CD8-positive, alpha-beta memory T cell (primary cell): ENCODE data around the gene CLSTN1. TPM values are rescaled to one million over a fixed set of nuclear protein-coding genes. Genes with fewer than 3 reads are reported as not detected.

Source experiments
- CTCF ChIA-PET: fragments of 350-600 bp; sonication (Branson Sonifier 250); formaldehyde crosslinking; loops from one replicate; lab custom pipeline; 2021; ENCODE audit warnings: antibody characterized with exemption; lab: Charles Lee
- POLR2A ChIA-PET: fragments of 350-600 bp; sonication (Branson Sonifier 250); formaldehyde crosslinking; loops from one replicate; lab custom pipeline; 2021; ENCODE audit warnings: antibody characterized with exemption; lab: Charles Lee
- DNase-seq, 5 donors: peaks; one replicate each; pipeline versions ENCODE4 v3.0.0 to v3.0.0-alpha.2; 2020 to 2022; ENCODE audit warnings: mixed read lengths in 1 of 5
- H3K27ac ChIP-seq: one replicate; pipeline ENCODE4 v1.7.0; 2013; ENCODE audit warnings: low read depth, mild to moderate bottlenecking, low read length, moderate library complexity
- H3K27me3 ChIP-seq: 2 replicates; pipeline ENCODE4 v1.7.0; 2013; ENCODE audit warnings: low read length, mild to moderate bottlenecking; ENCODE audit not compliant: insufficient read depth, poor library complexity, severe bottlenecking
- H3K36me3 ChIP-seq: 2 replicates; pipeline ENCODE4 v1.7.0; 2013; ENCODE audit warnings: mild to moderate bottlenecking, low read length, moderate library complexity; ENCODE audit not compliant: insufficient read depth
- H3K4me1 ChIP-seq: 2 replicates; pipeline ENCODE4 v1.7.0; 2013; ENCODE audit warnings: mild to moderate bottlenecking, low read length, moderate library complexity; ENCODE audit not compliant: insufficient read depth
- H3K4me3 ChIP-seq: 2 replicates; pipeline ENCODE4 v1.7.0; 2013; ENCODE audit warnings: mild to moderate bottlenecking, low read length
- H3K9me3 ChIP-seq: 2 replicates; pipeline ENCODE4 v1.7.0; 2013; ENCODE audit warnings: mild to moderate bottlenecking, low read length
- H3K27ac Mint-ChIP-seq, 8 donors: one replicate each; pipeline ENCODE4 v1.8.0; 2020 to 2021; ENCODE audit warnings: mixed read lengths in 8 of 8, mild to moderate bottlenecking in 6 of 8, inconsistent platforms in 3 of 8, moderate library complexity in 3 of 8
- H3K27me3 Mint-ChIP-seq, 2 donors: one replicate each; pipeline ENCODE4 v1.8.0; 2020 to 2021; ENCODE audit warnings: mixed read lengths in 2 of 2, mild to moderate bottlenecking in 1 of 2, moderate library complexity in 1 of 2
- H3K36me3 Mint-ChIP-seq, 3 donors: one replicate each; pipeline ENCODE4 v1.8.0; 2020 to 2021; ENCODE audit warnings: mixed read lengths in 3 of 3, inconsistent platforms in 1 of 3, mild to moderate bottlenecking in 1 of 3
- H3K4me1 Mint-ChIP-seq, 3 donors: one replicate each; pipeline ENCODE4 v1.8.0; 2020 to 2021; ENCODE audit warnings: mixed read lengths in 3 of 3, inconsistent platforms in 1 of 3, mild to moderate bottlenecking in 1 of 3
- H3K4me3 Mint-ChIP-seq, 7 donors: one replicate each; pipeline ENCODE4 v1.8.0; 2020 to 2021; ENCODE audit warnings: mixed read lengths in 7 of 7, mild to moderate bottlenecking in 6 of 7, moderate library complexity in 4 of 7, inconsistent platforms in 2 of 7
- H3K9me3 Mint-ChIP-seq, 5 donors: one replicate each; pipeline ENCODE4 v1.8.0; 2020 to 2022; ENCODE audit warnings: mixed read lengths in 5 of 5, mild to moderate bottlenecking in 3 of 5, moderate library complexity in 2 of 5, inconsistent platforms in 1 of 5
- polyA plus RNA-seq: library from polyadenylated mRNA; unstranded; fragments of 300-500 nt; fragmentation: Illumina TruSeq; gene quantifications from one replicate; pipeline ENCODE4 v1.2.3, GENCODE V29; 2021
- total RNA-seq, 2 experiments: library from RNA; stranded (reverse); gene quantifications; one replicate each; pipeline ENCODE4 v1.2.3, GENCODE V29; 2021

CLSTN1 gene
- total and polyA plus RNA-seq, 3 experiments from 2014 or later: 38.4 to 48.2 (median 40.8) TPM

DNA sequence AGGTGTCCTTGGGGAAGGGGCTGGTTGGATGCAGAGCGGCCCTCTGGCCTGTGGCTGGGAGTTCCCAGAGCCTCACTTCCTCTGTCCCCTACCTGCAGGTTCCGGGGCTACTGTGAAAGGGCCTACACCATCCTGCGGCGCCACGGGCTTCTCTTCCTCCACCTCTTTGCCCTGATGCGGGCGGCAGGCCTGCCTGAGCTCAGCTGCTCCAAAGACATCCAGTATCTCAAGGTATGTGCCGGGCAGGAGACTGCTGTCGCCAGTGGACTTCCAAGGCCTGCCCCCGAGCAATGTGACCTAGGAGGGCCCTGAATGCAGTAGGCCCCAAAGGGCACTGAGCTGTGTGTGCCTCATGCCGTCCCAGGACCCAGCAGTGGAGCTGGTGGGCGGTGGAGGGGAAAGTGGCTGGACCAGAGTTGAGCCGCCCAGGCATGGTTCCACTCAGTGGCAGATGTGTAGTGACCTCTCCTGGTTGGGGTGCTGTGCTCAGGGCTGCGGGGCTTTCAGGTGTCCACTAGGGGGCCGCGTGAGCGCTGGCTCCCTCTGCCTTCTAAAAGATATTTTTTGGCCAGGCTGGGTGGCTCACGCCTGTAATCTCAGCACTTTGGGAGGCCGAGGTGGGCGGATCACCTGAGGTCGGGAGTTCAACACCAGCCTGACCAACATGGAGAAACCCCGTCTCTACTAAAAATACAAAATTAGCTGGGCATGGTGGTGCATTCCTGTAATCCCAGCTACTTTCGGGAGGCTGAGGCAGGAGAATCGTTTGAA is 98.9 kb downstream of the CLSTN1 start:
- Mint-ChIP-seq H3K27me3 (peaks cover 0 to 5% of the 10 kb centered on the region in 2 donors), H3K4me1 (peaks cover 32 to 68% (median 38%) of the 10 kb centered on the region in 3 donors), H3K27ac (peak overlapping the region in 7 of 8 donors; percentile 21 to 90 (median 64)), H3K36me3 (peaks cover 6 to 85% (median 18%) of the 10 kb centered on the region in 3 donors), H3K4me3 (peak overlapping the region in 1 of 7 donors; percentile 31), H3K9me3 (no peaks in the 10 kb centered on the region)
- ChIA-PET POLR2A (interaction anchor here (1.0 to 1.2 kb wide), 2 partner anchors 9 to 98 kb away, joined by 3 read pairs; no protein-coding TSS in a partner anchor), CTCF (interaction anchor here (0.6 to 20.4 kb wide), 14 partner anchors 9 to 146 kb away, joined by 3 to 280 read pairs (median 4); no protein-coding TSS in a partner anchor)
- Histone ChIP-seq H3K27me3 (no peaks in the 10 kb centered on the region), H3K9me3 (no peaks in the 10 kb centered on the region), H3K27ac (no peak overlapping the region), H3K4me3 (no peak overlapping the region), H3K36me3 (peaks cover 62% of the 10 kb centered on the region), H3K4me1 (peaks cover 88% of the 10 kb centered on the region)
- peak; percentile 53 to 78 (median 62) for DNase-seq

DNA sequence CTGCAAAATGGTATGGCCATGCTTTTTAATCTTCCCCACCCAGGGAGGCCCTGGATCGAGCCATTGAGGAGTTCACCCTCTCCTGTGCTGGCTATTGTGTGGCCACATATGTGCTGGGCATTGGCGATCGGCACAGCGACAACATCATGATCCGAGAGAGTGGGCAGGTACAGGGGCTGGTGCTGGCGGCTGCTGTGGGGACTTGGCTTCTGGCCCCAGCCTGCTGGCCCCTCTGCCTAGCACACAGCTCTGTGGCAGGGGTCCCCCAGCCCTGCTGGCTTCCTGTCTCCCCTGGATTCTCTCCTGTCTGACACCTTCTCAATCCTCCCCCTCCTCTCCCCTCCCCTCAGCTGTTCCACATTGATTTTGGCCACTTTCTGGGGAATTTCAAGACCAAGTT is 99.8 kb downstream of the CLSTN1 start:
- peaks cover 88% of the 10 kb centered on the region for H3K4me1 ChIP-seq
- no peak overlapping the region for H3K4me3 ChIP-seq
- no peak for DNase-seq
- H3K4me1 Mint-ChIP-seq: peaks cover 32 to 72% (median 35%) of the 10 kb centered on the region in 3 donors
- no peak overlapping the region for H3K27ac ChIP-seq
- no peaks in the 10 kb centered on the region for H3K9me3 ChIP-seq
- peaks cover 0 to 3% of the 10 kb centered on the region in 2 donors for H3K27me3 Mint-ChIP-seq
- ChIA-PET CTCF (interaction anchor here (2.2 to 20.4 kb wide), 4 partner anchors 8 to 147 kb away, joined by 6 to 280 read pairs (median 26); no protein-coding TSS in a partner anchor), POLR2A (interaction anchor here (0.6 to 1.2 kb wide), 2 partner anchors 97 to 98 kb away, joined by 3 to 7 read pairs; no protein-coding TSS in a partner anchor)
- H3K9me3 Mint-ChIP-seq: no peaks in the 10 kb centered on the region
- peaks cover 68% of the 10 kb centered on the region for H3K36me3 ChIP-seq
- H3K36me3 Mint-ChIP-seq: peaks cover 6 to 87% (median 15%) of the 10 kb centered on the region in 3 donors
- H3K27ac Mint-ChIP-seq: peak overlapping the region in 4 of 8 donors; percentile 54 to 83 (median 60)
- H3K27me3 ChIP-seq: no peaks in the 10 kb centered on the region
- H3K4me3 Mint-ChIP-seq: no peak overlapping the region

DNA sequence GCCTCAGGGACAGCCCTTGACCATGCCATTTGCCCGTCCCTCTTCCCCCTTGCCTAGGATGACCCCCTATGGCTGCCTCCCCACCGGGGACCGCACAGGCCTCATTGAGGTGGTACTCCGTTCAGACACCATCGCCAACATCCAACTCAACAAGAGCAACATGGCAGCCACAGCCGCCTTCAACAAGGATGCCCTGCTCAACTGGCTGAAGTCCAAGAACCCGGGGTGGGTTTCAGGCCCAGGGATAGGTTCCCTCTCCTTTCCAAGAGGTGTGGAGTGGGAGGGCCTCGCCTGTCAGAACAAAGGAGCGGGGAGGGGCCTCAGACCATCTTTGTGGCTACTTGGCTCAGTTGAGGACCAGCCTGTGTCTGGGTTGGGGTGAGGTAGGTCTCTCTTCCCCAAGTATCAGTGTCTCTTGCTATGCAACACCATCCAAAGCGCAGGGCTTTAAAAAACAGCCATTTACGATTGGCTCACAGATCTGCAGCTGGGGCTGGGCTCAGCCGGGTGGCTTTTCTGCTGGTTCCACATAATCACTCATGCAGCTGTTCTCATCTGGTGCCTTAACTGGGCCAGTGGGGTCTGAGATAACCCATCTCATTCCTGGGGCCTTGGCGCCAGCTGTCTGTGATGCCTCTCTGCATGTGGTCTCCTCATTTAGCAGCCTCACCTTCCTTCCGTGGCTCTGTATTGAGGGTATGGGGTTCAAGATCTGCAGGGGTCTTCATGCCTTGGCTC is 100.5 kb downstream of the CLSTN1 start:
- POLR2A ChIA-PET: interaction anchor here (0.6 kb wide), 1 partner anchor 97 kb away, joined by 7 read pairs; no protein-coding TSS in a partner anchor
- no peak for DNase-seq
- H3K27ac ChIP-seq: no peak overlapping the region
- Mint-ChIP-seq H3K9me3 (no peaks in the 10 kb centered on the region), H3K4me1 (peaks cover 25 to 72% (median 32%) of the 10 kb centered on the region in 3 donors), H3K4me3 (peak overlapping the region in 3 of 7 donors; percentile 11 to 44 (median 24)), H3K36me3 (peaks cover 0 to 84% (median 8%) of the 10 kb centered on the region in 3 donors), H3K27me3 (peaks cover 0 to 3% of the 10 kb centered on the region in 2 donors), H3K27ac (peak overlapping the region in 6 of 8 donors; percentile 9 to 83 (median 51))
- peaks cover 89% of the 10 kb centered on the region for H3K4me1 ChIP-seq
- H3K9me3 ChIP-seq: no peaks in the 10 kb centered on the region
- H3K4me3 ChIP-seq: no peak overlapping the region
- peaks cover 73% of the 10 kb centered on the region for H3K36me3 ChIP-seq
- CTCF ChIA-PET: interaction anchor here (2.2 to 20.4 kb wide), 3 partner anchors 8 to 148 kb away, joined by 6 to 280 read pairs (median 40); no protein-coding TSS in a partner anchor
- H3K27me3 ChIP-seq: no peaks in the 10 kb centered on the region

DNA sequence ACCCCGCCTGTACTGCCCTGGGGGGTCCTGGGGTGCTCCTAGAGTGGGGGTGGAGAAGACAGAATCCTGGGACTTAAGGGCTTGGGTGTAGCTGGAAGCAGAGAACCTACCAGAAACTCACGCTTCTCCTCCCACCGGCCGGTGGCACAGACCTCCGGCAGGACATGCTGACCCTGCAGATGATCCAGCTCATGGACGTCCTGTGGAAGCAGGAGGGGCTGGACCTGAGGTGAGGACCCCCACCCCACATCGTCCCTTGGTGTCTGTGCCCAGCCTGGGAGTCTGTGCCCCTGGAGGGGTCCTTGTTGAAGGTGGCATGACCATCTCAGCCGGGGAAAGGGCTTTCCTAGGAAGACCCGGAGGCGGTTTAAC is 101.4 kb downstream of the CLSTN1 start:
- Histone ChIP-seq H3K4me3 (no peak overlapping the region), H3K36me3 (peaks cover 66% of the 10 kb centered on the region), H3K9me3 (no peaks in the 10 kb centered on the region), H3K4me1 (peaks cover 86% of the 10 kb centered on the region), H3K27me3 (no peaks in the 10 kb centered on the region), H3K27ac (no peak overlapping the region)
- no peaks in the 10 kb centered on the region for H3K9me3 Mint-ChIP-seq
- peaks cover 0 to 4% of the 10 kb centered on the region in 2 donors for H3K27me3 Mint-ChIP-seq
- H3K4me3 Mint-ChIP-seq: no peak overlapping the region
- CTCF ChIA-PET: interaction anchor here (0.6 to 20.4 kb wide), 8 partner anchors 9 to 146 kb away, joined by 3 to 280 read pairs (median 4); no protein-coding TSS in a partner anchor
- H3K36me3 Mint-ChIP-seq: peaks cover 5 to 82% (median 9%) of the 10 kb centered on the region in 3 donors
- peak overlapping the region in 4 of 8 donors; percentile 61 to 91 (median 75) for H3K27ac Mint-ChIP-seq
- H3K4me1 Mint-ChIP-seq: peaks cover 25 to 72% (median 34%) of the 10 kb centered on the region in 3 donors
- DNase-seq: no peak
- POLR2A ChIA-PET: interaction anchor here (0.6 to 3.9 kb wide), 3 partner anchors 70 to 94 kb away, joined by 3 to 36 read pairs (median 7); partner anchors contain the start of gene PIK3CD

DNA sequence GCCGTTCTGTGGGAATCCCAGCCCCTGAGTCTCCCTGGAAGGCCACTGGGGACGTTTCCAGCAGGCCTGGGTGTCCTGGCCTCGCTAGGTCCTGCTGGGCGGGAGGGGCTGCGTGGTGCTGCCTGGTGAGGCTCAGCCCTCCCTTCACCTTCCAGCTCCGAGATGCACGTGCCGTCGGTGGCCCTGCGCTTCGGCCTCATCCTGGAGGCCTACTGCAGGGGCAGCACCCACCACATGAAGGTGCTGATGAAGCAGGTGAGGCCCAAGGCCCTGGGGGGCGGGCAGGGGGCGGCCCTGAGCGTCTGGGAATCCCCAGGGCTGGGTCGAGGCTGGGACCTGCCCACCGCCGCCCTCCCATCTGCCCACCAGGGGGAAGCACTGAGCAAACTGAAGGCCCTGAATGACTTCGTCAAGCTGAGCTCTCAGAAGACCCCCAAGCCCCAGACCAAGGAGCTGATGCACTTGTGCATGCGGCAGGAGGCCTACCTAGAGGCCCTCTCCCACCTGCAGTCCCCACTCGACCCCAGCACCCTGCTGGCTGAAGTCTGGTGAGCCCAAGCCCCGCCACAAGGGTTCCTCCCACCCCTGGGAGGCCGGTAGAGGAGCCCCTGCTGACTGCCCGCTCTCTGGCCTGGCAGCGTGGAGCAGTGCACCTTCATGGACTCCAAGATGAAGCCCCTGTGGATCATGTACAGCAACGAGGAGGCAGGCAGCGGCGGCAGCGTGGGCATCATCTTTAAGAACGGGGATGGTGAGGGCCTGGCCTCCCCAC is 102.0 kb downstream of the CLSTN1 start:
- peaks cover 0 to 3% of the 10 kb centered on the region in 2 donors for H3K27me3 Mint-ChIP-seq
- DNase-seq: peak; percentile 72 to 89 (median 82)
- H3K4me3 ChIP-seq: no peak overlapping the region
- H3K27ac ChIP-seq: no peak overlapping the region
- peaks cover 21 to 70% (median 35%) of the 10 kb centered on the region in 3 donors for H3K4me1 Mint-ChIP-seq
- POLR2A ChIA-PET: interaction anchor here (0.6 to 3.9 kb wide), 6 partner anchors 9 to 1201 kb away, joined by 3 to 36 read pairs (median 3); partner anchors contain the start of gene PIK3CD
- CTCF ChIA-PET: interaction anchor here (0.6 to 20.4 kb wide), 16 partner anchors 9 to 147 kb away, joined by 3 to 280 read pairs (median 4); no protein-coding TSS in a partner anchor
- H3K36me3 Mint-ChIP-seq: peaks cover 8 to 81% (median 9%) of the 10 kb centered on the region in 3 donors
- H3K27me3 ChIP-seq: no peaks in the 10 kb centered on the region
- H3K4me3 Mint-ChIP-seq: peak overlapping the region in 2 of 7 donors; percentile 27 to 29
- no peaks in the 10 kb centered on the region for H3K9me3 Mint-ChIP-seq
- H3K4me1 ChIP-seq: peaks cover 86% of the 10 kb centered on the region
- peak overlapping the region; percentile 36 to 91 (median 63) for H3K27ac Mint-ChIP-seq
- no peaks in the 10 kb centered on the region for H3K9me3 ChIP-seq
- peaks cover 65% of the 10 kb centered on the region for H3K36me3 ChIP-seq

DNA sequence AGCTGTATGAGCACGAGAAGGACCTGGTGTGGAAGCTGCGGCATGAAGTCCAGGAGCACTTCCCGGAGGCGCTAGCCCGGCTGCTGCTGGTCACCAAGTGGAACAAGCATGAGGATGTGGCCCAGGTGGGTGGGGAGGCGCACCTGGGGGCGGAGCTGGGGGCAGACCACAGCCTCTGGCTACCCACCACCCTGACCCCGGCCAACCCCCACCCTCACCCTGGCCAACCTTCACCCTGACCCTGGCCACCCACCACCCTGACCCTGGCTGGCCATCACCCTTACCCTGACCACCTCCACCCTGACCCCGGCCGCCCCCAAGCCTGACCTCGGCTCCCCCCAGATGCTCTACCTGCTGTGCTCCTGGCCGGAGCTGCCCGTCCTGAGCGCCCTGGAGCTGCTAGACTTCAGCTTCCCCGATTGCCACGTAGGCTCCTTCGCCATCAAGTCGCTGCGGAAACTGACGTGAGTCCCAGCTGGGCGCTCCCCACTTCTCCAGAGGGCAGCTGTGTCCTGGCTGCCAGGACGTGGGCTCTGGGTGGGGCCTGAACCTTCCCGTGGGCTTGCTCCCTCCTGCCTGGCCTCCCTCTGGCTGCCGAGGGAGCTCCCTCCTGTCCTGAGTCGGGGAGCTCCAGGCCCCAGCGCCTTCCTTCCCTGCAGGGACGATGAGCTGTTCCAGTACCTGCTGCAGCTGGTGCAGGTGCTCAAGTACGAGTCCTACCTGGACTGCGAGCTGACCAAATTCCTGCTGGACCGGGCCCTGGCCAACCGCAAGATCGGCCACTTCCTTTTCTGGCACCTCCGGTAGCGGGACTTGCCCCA is 102.8 kb downstream of the CLSTN1 start:
- Histone ChIP-seq H3K9me3 (no peaks in the 10 kb centered on the region), H3K4me3 (no peak overlapping the region), H3K4me1 (peaks cover 89% of the 10 kb centered on the region), H3K27ac (no peak overlapping the region), H3K27me3 (no peaks in the 10 kb centered on the region), H3K36me3 (peaks cover 68% of the 10 kb centered on the region)
- ChIA-PET POLR2A (interaction anchor here (0.7 to 3.9 kb wide), 6 partner anchors 9 to 1201 kb away, joined by 3 to 36 read pairs (median 3); partner anchors contain the start of gene PIK3CD), CTCF (interaction anchor here (0.8 to 20.4 kb wide), 14 partner anchors 9 to 148 kb away, joined by 3 to 280 read pairs (median 5); no protein-coding TSS in a partner anchor)
- peaks cover 0 to 3% of the 10 kb centered on the region in 2 donors for H3K27me3 Mint-ChIP-seq
- H3K27ac Mint-ChIP-seq: peak overlapping the region in 3 of 8 donors; percentile 57 to 60 (median 58)
- DNase-seq: peak in 1 of 5 donors; percentile 51
- H3K4me1 Mint-ChIP-seq: peaks cover 19 to 66% (median 37%) of the 10 kb centered on the region in 3 donors
- H3K36me3 Mint-ChIP-seq: peaks cover 8 to 84% (median 9%) of the 10 kb centered on the region in 3 donors
- H3K9me3 Mint-ChIP-seq: no peaks in the 10 kb centered on the region
- peak overlapping the region in 2 of 7 donors; percentile 29 to 41 for H3K4me3 Mint-ChIP-seq
